DND-41 (cell line): ENCODE results near the gene NDUFC1.
A peak's percentile ranks its signal among the peaks of the same experiment; 100 is the strongest.

Source experiments
- ATAC-seq: fragments of 200-7000 bp; cut with Tn5 transposase; 3 replicates; pipeline ENCODE4 v1.9.1; 2021; ENCODE audit warnings: low read depth; ENCODE audit not compliant: insufficient read depth
- DNase-seq: peaks from one replicate; pipeline ENCODE4 v3.0.0-alpha.2; 2020
- H2AFZ ChIP-seq: 2 replicates; pipeline ENCODE4 v1.6.0; 2012; ENCODE audit warnings: low read depth, low read length
- H3K27ac ChIP-seq: 2 replicates; pipeline ENCODE4 v1.5.1; 2012; ENCODE audit warnings: low read length, inconsistent platforms
- H3K27me3 ChIP-seq: fragments of 200-600 bp; sonication (generic); 2 replicates; pipeline ENCODE4 v1.6.0; 2012; ENCODE audit warnings: low read length, mild to moderate bottlenecking, inconsistent platforms; ENCODE audit not compliant: insufficient read depth, poor library complexity
- H3K36me3 ChIP-seq: 2 replicates; pipeline ENCODE4 v1.5.1; 2012; ENCODE audit warnings: low read length, inconsistent platforms; ENCODE audit not compliant: insufficient read depth
- H3K4me1 ChIP-seq: 2 replicates; pipeline ENCODE4 v1.5.1; 2012; ENCODE audit warnings: mild to moderate bottlenecking, low read length; ENCODE audit not compliant: insufficient read depth
- H3K4me2 ChIP-seq: 2 replicates; pipeline ENCODE4 v1.6.0; 2012; ENCODE audit warnings: mild to moderate bottlenecking, moderate library complexity, low read length, inconsistent platforms; ENCODE audit not compliant: insufficient read depth
- H3K4me3 ChIP-seq, 2 experiments: fragments of 200-600 bp in 1 of 2; shearing (Covaris generic) in 1 of 2; 2 replicates each; pipeline ENCODE4 v1.5.1; 2012 to 2016; ENCODE audit warnings: inconsistent platforms in 2 of 2, low read length in 2 of 2, mild to moderate bottlenecking in 2 of 2, low read depth in 1 of 2, moderate library complexity in 1 of 2
- H3K79me2 ChIP-seq: 2 replicates; pipeline ENCODE4 v1.6.0; 2012; ENCODE audit warnings: low read length, inconsistent platforms; ENCODE audit not compliant: insufficient read depth
- H3K9ac ChIP-seq: 2 replicates; pipeline ENCODE4 v1.6.0; 2012; ENCODE audit warnings: low read depth, mild to moderate bottlenecking, inconsistent platforms, low read length, moderate library complexity
- H3K9me3 ChIP-seq: 2 replicates; pipeline ENCODE4 v1.5.1; 2012; ENCODE audit warnings: low read length, moderate library complexity, mild to moderate bottlenecking, inconsistent platforms; ENCODE audit not compliant: insufficient read depth, severe bottlenecking
- H4K20me1 ChIP-seq: 2 replicates; pipeline ENCODE4 v1.6.0; 2012; ENCODE audit warnings: low read length; ENCODE audit not compliant: insufficient read depth
- CTCF ChIP-seq: IDR thresholded peaks from 2 replicates; pipeline ENCODE4 v1.5.1; 2012; ENCODE audit warnings: borderline replicate concordance, low read length, moderate library complexity, mild to moderate bottlenecking; ENCODE audit not compliant: poor library complexity, severe bottlenecking; ENCODE audit errors: extremely low read depth
- EZH2 ChIP-seq: IDR thresholded peaks from 3 replicates; pipeline ENCODE4 v1.6.1; 2012; ENCODE audit warnings: borderline replicate concordance, low read depth, mild to moderate bottlenecking, moderate library complexity, low read length, inconsistent platforms; ENCODE audit not compliant: severe bottlenecking

The NDUFC1 gene

GRCh38 chr4:139295206-139295941 is 6.9 kb downstream of the NDUFC1 start:
- peaks cover 46% of the 10 kb centered on the region for H3K4me1 ChIP-seq
- peak overlapping the region; percentile 73 for H3K4me2 ChIP-seq
- H3K27ac ChIP-seq = peak overlapping the region; percentile 93
- H3K9me3 ChIP-seq = no peaks in the 10 kb centered on the region
- ATAC-seq (peak; percentile 97), DNase-seq (peak; percentile 97)
- H2AFZ ChIP-seq = peak overlapping the region; percentile 97
- H4K20me1 ChIP-seq = no peaks in the 10 kb centered on the region
- H3K36me3 ChIP-seq = peaks cover 33% of the 10 kb centered on the region
- TF ChIP-seq CTCF (peak; percentile 98), EZH2 (no peak)
- H3K27me3 ChIP-seq = no peaks in the 10 kb centered on the region
- peak overlapping the region; percentile 83 for H3K9ac ChIP-seq
- peaks cover 21% of the 10 kb centered on the region for H3K79me2 ChIP-seq
- H3K4me3 ChIP-seq = peak overlapping the region; percentile 75 to 94

- Histone ChIP-seq H3K79me2 (no peaks in the 10 kb centered on the region), H3K4me2 (no peak overlapping the region), H4K20me1 (no peaks in the 10 kb centered on the region), H3K4me1 (no peaks in the 10 kb centered on the region), H3K27me3 (no peaks in the 10 kb centered on the region), H2AFZ (no peak overlapping the region), H3K9me3 (no peaks in the 10 kb centered on the region), H3K36me3 (peaks cover 19% of the 10 kb centered on the region), H3K4me3 (no peak overlapping the region), H3K27ac (no peak overlapping the region), H3K9ac (no peak overlapping the region)
- no peak for ATAC-seq
- TF ChIP-seq EZH2 (no peak), CTCF (no peak)
- no peak for DNase-seq
These were observed 16.0 kb downstream of the NDUFC1 start for GRCh38 chr4:139286186-139286698.

GRCh38 chr4:139282721-139283075 is 19.6 kb downstream of the NDUFC1 start:
- Histone ChIP-seq H3K27ac (no peak overlapping the region), H4K20me1 (no peaks in the 10 kb centered on the region), H3K4me1 (no peaks in the 10 kb centered on the region), H3K4me2 (no peak overlapping the region), H3K27me3 (no peaks in the 10 kb centered on the region), H3K36me3 (no peaks in the 10 kb centered on the region), H2AFZ (no peak overlapping the region), H3K9ac (no peak overlapping the region), H3K4me3 (no peak overlapping the region), H3K9me3 (no peaks in the 10 kb centered on the region), H3K79me2 (no peaks in the 10 kb centered on the region)
- ATAC-seq = no peak
- TF ChIP-seq EZH2 (no peak), CTCF (no peak)
- DNase-seq = no peak
